Stimulated activated CD8-positive, alpha-beta memory T cell treated with anti-CD3 and anti-CD28 coated beads, Interleukin-12 subunit alpha, Interleukin-12 subunit beta, amount 100 ng/mL, for 1 hour (primary cell): Measurements from ENCODE around the gene FCRL4.
"Not testable (repeated sequence)": the region's sequence is repeated elsewhere in the genome, so short reads cannot be mapped to it uniquely, and the experiment has no call there.

Source experiments
- DNase-seq: peaks from one replicate; pipeline ENCODE4 v3.0.0-alpha.2; 2020; ENCODE audit warnings: low read depth

Gene FCRL4

DNA sequence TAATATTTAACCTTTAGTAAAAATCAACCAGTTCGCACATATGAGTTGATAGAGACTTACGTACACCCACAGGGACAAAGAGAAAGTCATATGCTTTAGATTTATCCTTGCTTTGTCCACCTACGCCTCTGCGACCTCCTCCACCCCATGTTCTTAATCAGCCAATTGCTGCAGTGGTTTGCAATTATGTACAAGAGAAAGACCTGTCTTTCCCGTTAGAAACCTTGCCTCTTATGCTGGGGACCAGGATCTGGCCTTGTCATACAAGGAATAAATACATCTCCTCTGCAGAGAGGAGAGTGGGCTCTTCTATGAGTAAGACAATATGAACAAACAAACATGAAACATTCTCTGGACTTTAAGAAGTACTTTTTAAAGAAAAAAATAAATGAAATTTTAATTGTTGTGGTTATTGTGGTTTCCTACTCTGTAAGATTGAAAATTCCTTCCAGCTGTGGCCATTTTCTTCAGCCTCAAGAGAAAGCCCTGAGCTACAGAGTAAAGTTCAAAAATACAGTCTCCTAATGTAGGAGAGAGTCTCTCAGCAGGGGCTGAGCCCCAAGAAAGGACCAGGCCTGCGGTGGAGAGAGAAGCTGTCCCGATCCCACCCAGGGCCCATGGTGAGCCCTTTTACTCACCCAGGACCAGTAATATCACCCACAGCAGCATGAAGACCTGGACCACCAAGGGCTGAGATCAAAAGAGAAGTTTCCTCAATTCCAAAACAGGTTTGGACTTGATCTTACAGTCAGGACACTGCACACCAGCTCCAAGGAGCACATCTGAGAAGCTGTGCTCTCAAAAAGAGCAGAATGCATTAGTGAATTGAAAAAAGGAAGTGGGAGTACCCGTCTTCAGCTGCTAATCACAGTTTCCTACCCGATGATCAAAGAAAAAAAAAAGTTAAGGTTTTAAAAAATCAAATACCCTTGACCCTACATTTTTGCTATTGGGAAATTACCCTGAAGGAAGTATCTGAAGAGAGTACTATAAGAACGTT is 45.9 kb downstream of the FCRL4 start, which contains the start of gene FCRL5:
FCRL5 (minus strand) TSS at position 822 of the 1,000 bp plus-strand sequence; CDS start at position 669, 153 bp downstream.
- no peak for DNase-seq

DNA sequence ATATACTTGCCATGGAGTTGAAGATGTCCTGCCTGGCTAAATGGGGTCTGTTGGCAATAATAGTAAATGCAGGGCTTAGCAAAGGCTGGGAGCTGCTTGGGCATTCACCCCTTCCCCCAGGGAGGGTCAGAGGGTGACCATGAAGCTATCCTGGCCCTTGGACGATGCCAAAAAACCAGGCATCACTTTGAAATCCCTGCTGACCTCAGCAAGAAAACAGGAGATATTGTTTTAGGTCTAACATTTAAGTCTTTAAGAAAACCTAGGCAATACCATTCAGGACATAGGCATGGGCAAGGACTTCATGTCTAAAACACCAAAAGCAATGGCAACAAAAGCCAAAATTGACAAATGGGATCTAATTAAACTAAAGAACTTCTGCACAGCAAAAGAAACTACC is 49.8 kb downstream of the FCRL4 start:
- not testable (repeated sequence) for DNase-seq

DNA sequence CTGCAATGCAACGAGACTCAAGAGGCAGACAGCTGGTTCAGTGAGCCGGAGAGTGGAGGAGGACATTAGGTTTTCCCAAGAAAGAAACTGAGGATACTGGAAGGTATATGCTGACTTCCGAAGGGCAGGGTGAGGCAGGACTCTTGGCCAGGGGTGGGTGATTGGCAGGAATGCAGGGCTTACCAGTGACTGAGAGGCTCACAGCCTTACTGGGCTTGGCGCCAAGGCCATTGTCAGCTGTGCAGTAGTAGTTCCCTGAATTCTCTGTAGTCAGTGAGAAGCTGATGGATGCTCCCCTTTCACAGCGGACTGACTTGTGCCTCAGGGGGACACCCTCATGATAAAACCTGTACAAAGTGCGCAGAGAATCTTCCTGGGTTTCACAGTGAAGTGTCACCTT is 55.2 kb downstream of the FCRL4 start:
- DNase-seq, result no peak

DNA sequence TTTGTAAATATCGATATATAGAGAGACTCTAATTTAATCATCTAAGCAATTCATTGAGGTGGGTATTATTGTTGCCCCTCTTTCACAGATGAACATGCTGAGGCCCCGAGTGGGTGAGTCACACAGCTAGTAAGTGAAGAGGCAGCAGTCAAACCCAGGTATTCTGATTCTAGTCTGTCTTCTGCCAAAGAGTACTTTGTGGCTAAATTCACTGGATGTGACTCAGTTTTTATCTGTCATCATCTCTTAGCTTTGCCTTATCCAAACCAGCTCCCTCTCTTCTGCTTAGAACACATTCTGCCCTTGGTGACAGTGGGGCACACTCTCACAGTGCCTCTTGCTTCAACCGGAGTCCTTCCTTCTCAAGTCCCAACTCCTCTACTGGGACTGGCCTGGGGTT is 57.0 kb downstream of the FCRL4 start:
- DNase-seq, result no peak

DNA sequence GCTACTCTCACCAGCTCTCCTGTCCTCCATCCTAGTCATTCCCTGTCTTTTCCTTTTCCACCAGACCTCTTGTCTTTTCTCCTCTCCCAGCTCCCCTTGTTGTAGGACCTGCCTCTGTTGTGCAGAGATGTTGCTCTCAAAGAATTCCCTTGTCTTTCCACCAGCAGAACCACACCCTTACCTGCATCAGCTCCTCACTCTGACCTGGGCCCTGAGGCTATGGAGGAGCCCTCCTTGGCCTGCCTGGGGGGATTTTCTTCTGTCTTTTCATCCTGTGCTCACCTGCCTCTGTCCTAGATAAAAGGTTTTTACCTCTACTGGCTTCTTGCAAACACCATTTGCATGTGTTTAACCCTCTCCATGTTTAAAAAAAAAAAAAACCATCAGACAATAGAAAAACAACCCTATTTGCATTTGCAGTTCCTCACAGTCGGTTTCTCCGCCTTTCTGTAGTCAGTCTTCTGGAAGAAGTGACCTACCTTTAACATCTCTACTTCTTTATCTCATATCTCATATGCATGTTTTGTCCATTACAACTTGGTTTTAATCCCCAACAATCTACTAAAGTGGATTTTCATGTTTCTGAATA is 57.6 kb downstream of the FCRL4 start:
- DNase-seq, result no peak

DNA sequence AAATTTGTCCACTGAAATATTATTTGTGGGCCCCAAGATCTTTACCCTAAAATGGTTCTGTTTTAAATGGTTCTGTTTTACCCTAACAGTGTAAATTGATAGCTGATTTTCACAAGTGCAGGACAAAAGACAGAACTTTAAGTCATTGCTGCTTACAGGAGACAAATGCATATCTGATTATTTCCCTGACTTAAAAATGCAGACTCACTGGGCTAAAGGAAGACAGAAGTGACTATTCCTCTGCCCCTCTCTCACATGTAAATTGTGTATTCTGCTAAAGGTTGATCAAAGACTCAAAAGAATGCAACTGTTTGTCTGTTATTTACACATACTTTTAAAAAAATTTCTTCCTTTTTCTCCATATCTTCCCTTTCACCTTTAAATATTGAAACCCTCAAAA is 58.3 kb downstream of the FCRL4 start:
- no peak for DNase-seq

DNA sequence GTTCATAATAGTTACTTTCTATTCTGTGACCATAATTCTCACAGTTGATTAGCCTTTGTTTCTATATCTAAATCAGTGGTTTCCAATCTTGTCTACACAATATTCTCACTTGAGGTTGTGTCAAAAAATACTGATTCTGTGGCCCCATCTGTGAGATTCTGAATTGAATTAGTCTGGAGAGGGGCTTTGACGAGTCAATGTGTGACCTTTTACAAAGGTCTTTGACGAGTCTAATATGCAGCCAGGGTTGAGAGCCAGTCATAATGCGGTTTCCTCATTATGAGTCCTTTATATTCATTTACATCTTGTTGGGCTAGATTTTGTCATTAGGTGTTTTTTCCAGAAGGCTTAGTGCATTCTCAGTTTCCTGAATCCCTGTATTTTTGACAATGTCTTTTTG is 65.3 kb downstream of the FCRL4 start:
- no peak for DNase-seq

DNA sequence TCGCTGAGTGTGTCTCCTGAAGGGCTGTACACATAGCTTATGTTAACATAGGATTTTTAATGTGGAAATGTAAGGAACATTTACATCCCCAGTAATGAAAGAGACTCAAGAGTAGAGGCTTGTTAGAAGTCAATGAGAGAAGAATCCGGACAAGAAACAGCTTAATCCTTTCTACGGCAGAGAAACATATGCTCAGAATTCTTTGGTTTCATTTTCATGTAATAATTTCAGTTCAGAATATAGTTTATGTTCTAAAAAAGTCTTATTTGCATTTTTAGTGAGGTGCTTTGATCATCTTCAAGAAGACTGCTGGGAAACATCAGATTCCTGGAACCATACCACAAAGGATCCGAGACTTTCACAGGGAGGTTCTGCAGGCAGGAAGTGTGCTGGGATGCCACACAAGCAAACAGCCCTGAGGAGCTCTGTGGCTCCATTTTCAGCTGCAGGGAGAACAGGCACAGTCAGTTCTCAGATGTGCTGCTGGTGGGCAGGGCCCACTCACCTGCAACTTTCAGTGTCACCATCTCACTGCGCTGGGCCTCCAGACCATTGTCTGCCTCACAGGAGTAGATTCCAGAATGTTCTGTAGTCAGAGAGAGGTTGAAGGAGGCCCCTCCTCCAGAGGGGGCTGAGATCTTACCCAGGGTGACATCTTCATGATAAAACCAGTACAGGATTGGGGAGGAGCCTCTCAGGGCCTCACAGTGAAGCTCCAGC is 74.0 kb downstream of the FCRL4 start:
- DNase-seq, result no peak
